CD1c-positive myeloid dendritic cell (primary cell): ENCODE results near the gene MCM6.

Source experiments
- DNase-seq: peaks from one replicate; pipeline ENCODE4 v3.0.0-alpha.2; 2016; ENCODE audit errors: extremely low spot score

Gene MCM6

GRCh38 chr2:135863233-135863632, 13.0 kb downstream of the MCM6 start:
- DNase-seq, result no peak

DNA sequence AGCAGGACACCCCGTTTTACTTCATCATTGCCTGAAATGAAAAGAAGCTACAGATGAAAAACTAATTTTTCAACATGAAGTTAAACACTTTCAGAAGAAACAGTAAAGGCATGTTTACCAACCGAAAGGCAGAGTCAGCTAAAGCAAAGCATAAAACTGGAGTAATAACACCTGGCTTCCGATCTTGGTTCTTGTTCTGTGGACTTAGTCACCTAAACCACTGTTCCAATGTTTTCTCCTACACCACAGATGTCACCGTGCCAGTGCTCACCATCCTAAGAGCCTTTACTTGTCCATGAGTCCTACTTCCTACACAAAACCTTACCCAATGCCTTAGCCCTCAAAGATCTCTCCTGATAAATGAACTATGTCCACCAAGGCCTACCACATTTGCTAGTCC, 13.5 kb downstream of the MCM6 start:
- no peak for DNase-seq

- DNase-seq, result no peak
Measured at GRCh38 chr2:135853401-135853800, 22.8 kb downstream of the MCM6 start.

DNA sequence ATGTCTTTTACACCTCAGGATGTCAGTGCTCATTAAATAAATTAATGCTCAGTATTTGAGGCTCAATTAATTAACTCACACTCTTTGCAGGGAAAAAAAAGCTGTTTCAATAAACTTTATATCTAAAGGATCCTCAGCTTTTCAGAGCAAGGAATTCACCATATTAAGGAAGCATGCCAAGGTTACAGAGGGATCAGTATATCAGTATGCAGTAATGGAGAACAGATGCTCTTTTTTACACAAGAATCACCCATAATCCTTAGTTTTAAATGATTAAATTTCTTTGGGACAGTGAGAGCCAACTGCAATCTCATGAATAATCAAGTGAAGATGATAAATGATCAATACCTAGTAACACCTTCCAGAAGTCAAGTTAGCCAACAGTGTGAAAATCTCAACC, 24.4 kb downstream of the MCM6 start:
- no peak for DNase-seq

- no peak for DNase-seq
Measured at GRCh38 chr2:135850892-135851668, 25.2 kb downstream of the MCM6 start.

DNA sequence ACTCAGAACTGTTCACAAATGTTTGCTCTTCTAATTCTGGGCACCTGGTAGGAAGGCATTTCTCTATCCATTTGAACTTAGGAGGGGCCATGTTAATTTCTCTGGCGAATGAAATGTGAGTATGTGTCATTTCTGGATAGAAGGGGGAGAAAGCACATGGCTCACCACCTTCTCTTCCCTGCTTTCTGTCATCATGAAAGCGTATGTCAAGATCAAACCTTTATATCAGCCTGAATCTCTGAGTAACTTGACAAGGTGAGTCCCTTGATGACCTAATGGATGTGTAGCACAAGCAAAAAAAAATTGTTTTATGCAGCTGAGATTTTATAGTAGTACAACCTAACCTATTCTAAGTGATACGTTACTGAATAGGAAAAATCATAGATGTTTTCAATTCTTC, 27.2 kb downstream of the MCM6 start:
- no peak for DNase-seq

DNA sequence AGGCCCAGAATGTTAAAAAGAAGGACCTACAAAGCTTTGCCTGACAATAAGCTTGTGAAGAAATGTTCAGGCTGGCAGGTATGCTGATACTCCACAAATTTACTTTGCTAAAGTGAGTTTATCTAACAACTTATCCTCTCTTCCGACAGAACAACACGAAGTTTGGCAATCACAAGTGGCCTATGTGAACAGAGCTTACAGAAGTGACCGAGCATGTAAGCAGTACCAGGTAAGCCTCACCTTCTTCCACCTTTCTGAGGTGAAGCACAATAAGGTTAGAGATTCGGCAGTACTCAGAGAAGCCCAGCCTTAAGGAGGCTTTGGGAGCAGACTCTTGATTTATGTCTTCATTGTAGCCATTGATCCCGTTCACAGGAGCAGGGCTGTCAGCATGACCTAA, 30.2 kb downstream of the MCM6 start:
- DNase-seq, result no peak

- no peak for DNase-seq
Measured at GRCh38 chr2:135845257-135845656, 31.0 kb downstream of the MCM6 start.

DNA sequence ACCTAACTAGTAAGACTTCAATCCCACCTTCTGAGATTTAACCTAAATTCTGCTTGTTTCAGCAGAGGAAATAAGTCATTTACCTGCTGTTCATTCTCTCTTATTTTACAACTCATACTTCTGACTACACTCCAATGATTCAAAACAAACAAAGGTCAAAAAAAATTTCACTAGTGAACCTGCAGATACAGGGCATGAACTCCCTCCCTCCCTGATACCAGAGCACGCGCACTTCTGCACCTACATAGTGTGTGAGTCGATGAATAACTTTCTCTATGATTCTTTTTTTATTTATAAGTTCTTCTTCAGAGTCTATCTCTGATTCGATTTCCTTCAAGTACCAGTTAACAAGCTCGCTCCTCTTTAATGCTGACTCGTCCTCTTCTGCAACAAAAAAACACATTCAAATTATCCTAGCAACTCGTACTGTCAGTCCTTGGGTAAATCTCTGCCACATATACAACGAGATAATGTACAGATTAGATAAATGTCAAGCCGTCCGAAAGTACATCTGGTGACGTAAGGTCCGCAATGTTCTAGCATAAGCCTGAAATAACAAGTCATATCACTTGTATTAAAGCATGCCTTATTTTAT, 31.8 kb downstream of the MCM6 start:
- DNase-seq, result no peak

DNA sequence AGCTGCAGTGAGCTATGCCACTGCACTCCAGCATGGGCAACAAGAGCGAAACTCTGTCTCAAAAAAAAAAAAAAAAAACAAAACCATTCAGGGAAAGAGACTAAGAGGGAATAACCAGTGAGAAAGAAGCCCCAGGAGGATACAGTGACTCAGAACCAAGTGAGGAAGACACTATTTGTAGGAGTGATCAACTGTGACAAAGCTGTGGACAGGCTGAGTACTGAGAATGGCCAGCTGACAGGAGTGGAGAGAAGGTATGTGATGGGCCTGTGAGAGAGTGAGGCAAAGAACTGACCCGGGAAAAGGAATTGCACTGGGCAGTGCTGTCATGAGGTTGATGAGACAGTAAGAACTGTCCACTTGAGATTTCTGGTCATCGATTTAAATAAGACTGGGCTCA, 32.6 kb downstream of the MCM6 start:
- DNase-seq, result no peak

DNA sequence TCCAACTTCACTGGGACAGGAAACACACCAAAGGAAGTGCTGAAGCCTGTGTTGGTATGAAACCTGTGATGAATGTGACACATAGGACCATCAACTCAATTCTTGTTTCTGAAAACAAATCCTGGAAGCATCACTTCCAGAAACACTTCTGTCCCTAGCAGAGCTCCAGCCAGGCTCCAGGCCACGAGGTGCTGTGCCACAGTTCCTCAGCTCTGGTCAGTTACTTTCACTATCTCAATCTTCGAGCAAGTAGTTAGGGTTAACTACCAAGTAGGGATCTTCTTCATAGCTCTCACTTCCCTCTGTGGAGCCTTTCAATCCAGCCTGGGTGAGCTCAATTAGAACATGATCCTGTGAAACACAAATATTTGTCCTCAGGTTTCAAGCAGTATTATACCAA, 35.6 kb downstream of the MCM6 start:
- peak; percentile 19 for DNase-seq

GRCh38 chr2:135839713-135840112, 36.5 kb downstream of the MCM6 start:
- no peak for DNase-seq

- DNase-seq, result no peak
Measured at GRCh38 chr2:135838502-135838901, 37.7 kb downstream of the MCM6 start.

GRCh38 chr2:135836596-135837270, 39.5 kb downstream of the MCM6 start, which contains the start of gene LCT:
LCT (minus strand) TSS chr2:135837184; CDS start chr2:135837169, 15 bp downstream.
- DNase-seq, result no peak

DNA sequence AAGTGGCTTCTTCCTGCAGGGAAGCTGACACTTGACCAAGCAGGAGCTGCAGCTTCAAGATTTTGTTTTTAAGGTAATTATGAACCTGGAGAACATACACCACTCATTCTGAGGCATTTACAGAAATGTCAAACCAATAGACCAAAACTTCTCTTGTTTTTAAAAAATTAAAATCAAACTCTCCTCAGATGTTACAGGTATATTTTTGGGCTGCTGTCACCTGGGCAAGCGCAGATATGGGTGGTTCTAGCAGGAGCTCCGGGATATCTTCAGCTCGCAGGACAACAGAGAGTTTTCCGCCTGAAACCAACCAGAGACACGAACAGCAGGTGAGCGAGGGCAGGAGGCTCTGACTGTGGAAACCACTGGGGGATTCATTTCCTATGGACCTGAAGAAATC, 43.4 kb downstream of the MCM6 start:
- DNase-seq, result no peak

DNA sequence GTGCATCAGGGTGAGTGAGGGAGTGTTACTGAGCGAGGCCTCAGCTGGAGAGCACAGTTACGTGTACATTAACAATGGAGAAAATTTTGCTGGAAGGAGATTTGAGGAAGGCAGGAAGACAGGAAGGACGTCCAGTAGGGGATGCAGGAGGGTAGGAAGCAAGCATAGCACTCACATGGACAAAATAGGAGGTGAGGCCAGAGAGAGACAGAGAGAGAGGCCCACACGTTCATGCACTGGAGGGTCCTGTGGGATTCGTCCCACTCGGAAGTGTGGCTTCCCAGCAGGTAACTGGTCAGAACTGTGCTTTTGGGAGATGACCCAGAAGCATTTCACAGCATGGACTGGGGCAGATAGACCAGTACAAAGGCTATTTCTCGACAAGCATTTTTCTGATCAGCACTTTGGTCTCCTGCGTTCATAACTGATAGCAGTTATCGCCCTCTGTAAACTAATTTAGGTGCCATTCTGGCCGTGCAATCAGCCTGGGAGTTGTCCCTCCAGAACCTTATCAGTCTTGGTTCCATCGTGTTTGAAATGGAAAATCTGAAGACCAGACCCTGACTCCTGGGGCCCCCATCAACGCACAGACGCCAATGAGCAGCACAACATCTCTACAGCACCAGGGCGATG, 44.9 kb downstream of the MCM6 start:
- no peak for DNase-seq

DNA sequence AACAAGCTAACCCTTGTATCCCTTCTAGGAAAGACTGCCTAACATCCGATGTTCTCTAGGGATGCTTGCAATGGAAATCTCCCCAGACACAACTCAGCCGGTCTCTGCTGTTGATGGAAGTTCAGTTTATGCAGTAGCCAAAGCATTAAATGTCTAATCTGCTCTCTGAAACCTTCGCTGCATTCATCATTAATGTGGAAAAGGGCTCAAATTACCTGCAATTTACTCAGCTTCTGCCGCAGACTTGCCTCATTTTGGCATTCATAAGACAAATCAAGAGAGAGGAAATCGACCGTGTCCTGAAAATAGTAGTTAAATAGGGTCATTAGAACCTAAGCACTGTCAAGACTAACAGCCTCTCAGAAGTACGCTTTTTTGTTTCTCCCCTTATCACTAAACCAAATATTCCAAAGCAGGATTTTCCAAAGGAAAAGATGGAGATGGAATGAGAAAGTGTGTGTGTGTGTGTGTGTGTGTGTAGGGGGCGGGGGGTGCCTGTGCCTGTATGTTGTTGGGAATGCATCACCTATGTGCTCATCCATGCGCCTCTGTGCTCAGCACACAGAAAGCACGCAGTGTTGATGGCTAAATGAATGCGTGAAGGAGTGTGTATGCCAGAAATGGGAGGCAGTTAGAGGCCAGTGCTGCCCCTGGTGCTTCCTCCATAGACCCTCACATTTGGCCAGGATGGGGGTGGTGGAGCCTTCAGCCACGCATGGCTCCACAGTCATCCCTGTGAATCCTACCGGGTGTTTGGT, 46.7 kb downstream of the MCM6 start:
- no peak for DNase-seq

DNA sequence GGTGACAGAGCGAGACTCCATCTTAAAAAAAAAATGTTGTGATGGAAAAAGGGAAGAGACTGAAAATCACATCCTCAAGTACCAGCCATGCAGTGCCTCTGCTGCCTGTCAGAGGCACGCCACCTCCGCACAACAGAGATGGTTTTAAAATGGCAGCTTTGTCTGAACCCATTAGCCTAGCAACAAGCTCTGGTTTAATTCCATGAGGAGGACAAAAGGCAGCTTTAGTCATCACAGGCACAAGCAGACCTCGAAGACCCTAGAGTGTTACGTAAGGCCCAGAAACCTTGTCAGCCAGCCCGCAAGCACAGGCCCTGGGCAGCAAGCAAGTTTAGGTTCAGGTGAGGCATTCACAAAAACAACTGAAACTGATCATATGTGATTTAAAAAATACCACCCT, 49.7 kb downstream of the MCM6 start:
- DNase-seq, result no peak

DNA sequence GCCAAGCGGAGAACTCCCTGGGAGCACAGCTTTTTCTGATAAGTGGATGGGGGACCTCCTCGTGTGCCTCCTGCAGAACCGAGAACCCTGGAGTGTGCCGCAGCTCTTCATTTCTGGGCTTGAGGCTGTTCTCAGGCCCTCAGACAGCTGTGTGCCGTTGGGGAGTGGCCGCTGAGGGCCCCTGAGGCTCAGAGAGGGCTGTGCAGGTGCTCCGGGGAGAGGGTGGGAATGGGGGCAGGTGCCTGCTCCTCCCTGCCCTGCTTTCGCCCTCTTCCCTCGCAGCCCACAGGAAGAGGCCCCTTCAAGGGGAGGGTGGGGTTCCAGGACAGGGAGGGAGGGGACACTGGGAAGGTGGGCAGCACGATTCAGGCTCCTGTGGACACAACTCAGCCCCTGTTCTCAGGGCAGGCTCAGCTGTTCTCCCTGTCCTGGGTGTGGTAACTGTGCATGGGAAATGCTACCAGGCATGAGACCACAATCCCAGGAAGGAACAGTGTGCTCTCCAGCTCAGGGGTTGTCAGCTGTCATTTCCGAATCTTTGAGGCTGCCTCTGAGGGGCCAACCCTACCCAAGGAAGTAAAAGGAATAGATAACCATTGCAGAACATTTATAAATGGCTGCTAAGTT, 50.6 kb downstream of the MCM6 start:
- no peak for DNase-seq

DNA sequence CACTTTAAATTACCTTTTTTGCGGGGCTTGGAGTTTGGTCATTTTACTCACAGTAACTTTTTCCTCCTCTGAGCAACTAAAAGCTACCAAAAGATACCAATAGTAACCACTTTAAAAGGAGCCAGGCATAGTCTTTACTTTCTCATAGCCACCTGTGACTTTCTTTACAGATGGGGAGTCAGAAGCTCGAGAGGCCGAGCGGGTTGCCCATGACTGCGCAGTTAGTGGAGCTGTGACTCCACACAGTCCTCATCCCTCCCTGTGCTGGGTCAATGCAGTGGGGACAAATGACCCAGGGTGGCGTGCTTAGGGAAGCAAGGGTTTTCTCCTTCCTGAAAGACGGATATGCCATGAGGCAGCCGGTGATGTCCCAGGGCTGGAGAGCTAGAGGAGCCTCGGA, 51.1 kb downstream of the MCM6 start:
- no peak for DNase-seq

- DNase-seq, result no peak
Measured at GRCh38 chr2:135822855-135823254, 53.4 kb downstream of the MCM6 start.
